WTC11 (cell line): Measurements from ENCODE around the gene EPHB3. TPM values are rescaled to one million over a fixed set of nuclear protein-coding genes. Genes with fewer than 3 reads are reported as not detected.

ENCODE experiments used
- ATAC-seq: fragments of 200-7000 bp; cut with Tn5 transposase; 2 replicates; pipeline ENCODE4 v1.10.0; 2021; ENCODE audit warnings: mild to moderate bottlenecking, moderate library complexity
- CTCF ChIA-PET: fragments of 300-600 bp; sonication (Branson Sonifier 250); formaldehyde crosslinking; loops from one replicate; lab custom pipeline; 2021; ENCODE audit warnings: antibody characterized with exemption; lab: Charles Lee
- POLR2A ChIA-PET: fragments of 350-600 bp; sonication (Branson Sonifier 250); formaldehyde crosslinking; loops from one replicate; lab custom pipeline; 2021; ENCODE audit warnings: antibody characterized with exemption; lab: Charles Lee
- DNase-seq: peaks from one replicate; pipeline ENCODE4 v3.0.0; 2021; ENCODE audit warnings: low spot score
- H3K27ac Mint-ChIP-seq: 2 replicates; pipeline ENCODE4 v1.8.0; 2021; ENCODE audit warnings: mixed read lengths
- H3K27me3 Mint-ChIP-seq: 2 replicates; pipeline ENCODE4 v1.8.0; 2021; ENCODE audit warnings: low read depth, mild to moderate bottlenecking, moderate library complexity, mixed read lengths
- H3K36me3 Mint-ChIP-seq: 2 replicates; pipeline ENCODE4 v1.8.0; 2021; ENCODE audit warnings: mixed read lengths
- H3K4me1 Mint-ChIP-seq: 2 replicates; pipeline ENCODE4 v1.8.0; 2022; ENCODE audit warnings: mixed read lengths
- H3K4me3 Mint-ChIP-seq: 2 replicates; pipeline ENCODE4 v1.8.0; 2021; ENCODE audit warnings: mild to moderate bottlenecking, moderate library complexity, mixed read lengths
- H3K9me3 Mint-ChIP-seq: 2 replicates; pipeline ENCODE4 v1.8.0; 2021; ENCODE audit warnings: mixed read lengths
- EMX1 ChIP-seq: fragments of 250-450 bp; sonication (Bioruptor Pico); IDR thresholded peaks from 2 replicates; pipeline ENCODE4 v1.8.0; 2021; ENCODE audit warnings: mild to moderate bottlenecking
- ETV6 ChIP-seq: sonication (generic); formaldehyde crosslinking; IDR thresholded peaks from 2 replicates; pipeline ENCODE4 v1.8.1; 2022; ENCODE audit warnings: mild to moderate bottlenecking, missing genetic modification reagents
- FOXK1 ChIP-seq: sonication (generic); formaldehyde crosslinking; IDR thresholded peaks from 2 replicates; pipeline ENCODE4 v1.8.0; 2022; ENCODE audit warnings: mild to moderate bottlenecking, moderate library complexity, missing genetic modification reagents
- NFE2L1 ChIP-seq: sonication (generic); formaldehyde crosslinking; IDR thresholded peaks from 2 replicates; pipeline ENCODE4 v1.8.1; 2023; ENCODE audit warnings: missing genetic modification reagents
- NR2C2 ChIP-seq: sonication (generic); formaldehyde crosslinking; IDR thresholded peaks from 2 replicates; pipeline ENCODE4 v1.8.0; 2022; ENCODE audit warnings: mild to moderate bottlenecking, missing genetic modification reagents
- RELA ChIP-seq: sonication (generic); formaldehyde crosslinking; IDR thresholded peaks from 2 replicates; pipeline ENCODE4 v1.8.1; 2022; ENCODE audit warnings: missing genetic modification reagents, mild to moderate bottlenecking, borderline replicate concordance
- SP1 ChIP-seq: sonication (generic); formaldehyde crosslinking; conservative IDR thresholded peaks from 2 replicates; pipeline ENCODE4 v1.8.1; 2022; ENCODE audit warnings: missing genetic modification reagents
- STAT6 ChIP-seq: sonication (generic); formaldehyde crosslinking; conservative IDR thresholded peaks from 2 replicates; pipeline ENCODE4 v1.8.1; 2023; ENCODE audit warnings: mild to moderate bottlenecking, low read depth, missing genetic modification reagents, moderate library complexity
- TCF7 ChIP-seq: sonication (generic); formaldehyde crosslinking; IDR thresholded peaks from 2 replicates; pipeline ENCODE4 v1.8.0; 2022; ENCODE audit warnings: mild to moderate bottlenecking, low read depth, missing genetic modification reagents, moderate library complexity
- ZMAT4 ChIP-seq: fragments of 250-450 bp; sonication (Bioruptor Pico); IDR thresholded peaks from 2 replicates; pipeline ENCODE4 v1.9.0; 2021; ENCODE audit warnings: mild to moderate bottlenecking
- ZNF138 ChIP-seq: sonication (generic); formaldehyde crosslinking; conservative IDR thresholded peaks from 2 replicates; pipeline ENCODE4 v1.8.1; 2022; ENCODE audit warnings: mild to moderate bottlenecking, moderate library complexity, missing genetic modification reagents
- ZNF396 ChIP-seq: fragments of 250-450 bp; sonication (Bioruptor Pico); IDR thresholded peaks from 2 replicates; pipeline ENCODE4 v1.8.0; 2021; ENCODE audit warnings: mild to moderate bottlenecking, moderate library complexity, borderline replicate concordance
- ZNF423 ChIP-seq: fragments of 250-450 bp; sonication (Bioruptor Pico); IDR thresholded peaks from 2 replicates; pipeline ENCODE4 v2.1.2; 2022; ENCODE audit warnings: mild to moderate bottlenecking, moderate library complexity
- total RNA-seq: library from RNA; stranded (reverse); gene quantifications from 3 replicates; pipeline ENCODE4 v1.2.3, GENCODE V29; 2021
- TF ChIP-seq, protein P1 (sequence below): sonication (generic); formaldehyde crosslinking; IDR thresholded peaks from 2 replicates; pipeline ENCODE4 v1.8.0; 2022; ENCODE audit warnings: mild to moderate bottlenecking, missing genetic modification reagents
- TF ChIP-seq, protein P2 (sequence below): sonication (generic); formaldehyde crosslinking; IDR thresholded peaks from 2 replicates; pipeline ENCODE4 v1.8.1; 2023; ENCODE audit warnings: mild to moderate bottlenecking, missing genetic modification reagents
- TF ChIP-seq, protein P3 (sequence below): fragments of 250-450 bp; sonication (Bioruptor Pico); IDR thresholded peaks from 2 replicates; pipeline ENCODE4 v1.8.0; 2021; ENCODE audit warnings: mild to moderate bottlenecking
- TF ChIP-seq, protein P4 (sequence below): sonication (generic); formaldehyde crosslinking; IDR thresholded peaks from 2 replicates; pipeline ENCODE4 v1.8.1; 2023; ENCODE audit warnings: mild to moderate bottlenecking, missing genetic modification reagents
- TF ChIP-seq, protein P5 (sequence below): fragments of 250-450 bp; sonication (Bioruptor Pico); IDR thresholded peaks from 2 replicates; pipeline ENCODE4 v1.9.0; 2021; ENCODE audit warnings: moderate library complexity, mild to moderate bottlenecking, inconsistent platforms, borderline replicate concordance
- TF ChIP-seq, protein P6 (sequence below): sonication (generic); formaldehyde crosslinking; IDR thresholded peaks from 2 replicates; pipeline ENCODE4 v1.8.0; 2023; ENCODE audit warnings: missing genetic modification reagents, mild to moderate bottlenecking, borderline replicate concordance
- TF ChIP-seq, protein P7 (sequence below): sonication (generic); formaldehyde crosslinking; IDR thresholded peaks from 2 replicates; pipeline ENCODE4 v1.8.1; 2023; ENCODE audit warnings: mild to moderate bottlenecking, missing genetic modification reagents, moderate library complexity

Gene EPHB3
- total RNA-seq, 1 experiment from 2014 or later, result 11.4 TPM

DNA sequence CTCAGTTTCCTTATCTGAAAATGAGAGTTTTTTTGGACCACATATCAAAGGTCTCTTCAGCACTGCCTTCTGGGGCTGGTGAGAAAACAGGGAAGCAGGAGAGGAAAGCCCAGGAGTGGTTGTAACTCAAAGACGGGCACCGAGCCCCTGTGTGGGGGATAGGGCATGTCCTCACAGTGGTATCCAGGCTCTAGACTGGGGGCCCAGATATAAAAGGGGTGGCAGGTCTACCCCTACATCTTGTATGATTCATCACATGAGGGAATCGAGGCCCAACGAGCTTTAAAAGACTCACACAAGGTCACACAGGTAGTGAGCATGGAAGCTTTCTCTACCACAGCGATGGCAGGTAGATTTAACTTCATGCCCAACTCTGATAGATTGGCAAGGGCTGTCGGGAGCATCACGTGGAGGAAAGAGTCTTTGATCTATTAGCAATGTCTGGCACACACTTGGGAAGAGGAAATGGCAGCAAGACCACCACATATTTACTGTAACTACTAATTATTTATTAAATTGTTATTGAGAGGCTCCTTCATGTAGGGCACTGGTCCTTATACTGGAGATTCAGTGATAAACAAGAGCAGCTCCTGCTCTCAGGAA lies 4.1 kb upstream of the EPHB3 start (continued):
- TF ChIP-seq, protein P1, sequence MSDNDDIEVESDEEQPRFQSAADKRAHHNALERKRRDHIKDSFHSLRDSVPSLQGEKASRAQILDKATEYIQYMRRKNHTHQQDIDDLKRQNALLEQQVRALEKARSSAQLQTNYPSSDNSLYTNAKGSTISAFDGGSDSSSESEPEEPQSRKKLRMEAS (CRISPR knock-in tag), result no peak
- TF ChIP-seq, protein P2, sequence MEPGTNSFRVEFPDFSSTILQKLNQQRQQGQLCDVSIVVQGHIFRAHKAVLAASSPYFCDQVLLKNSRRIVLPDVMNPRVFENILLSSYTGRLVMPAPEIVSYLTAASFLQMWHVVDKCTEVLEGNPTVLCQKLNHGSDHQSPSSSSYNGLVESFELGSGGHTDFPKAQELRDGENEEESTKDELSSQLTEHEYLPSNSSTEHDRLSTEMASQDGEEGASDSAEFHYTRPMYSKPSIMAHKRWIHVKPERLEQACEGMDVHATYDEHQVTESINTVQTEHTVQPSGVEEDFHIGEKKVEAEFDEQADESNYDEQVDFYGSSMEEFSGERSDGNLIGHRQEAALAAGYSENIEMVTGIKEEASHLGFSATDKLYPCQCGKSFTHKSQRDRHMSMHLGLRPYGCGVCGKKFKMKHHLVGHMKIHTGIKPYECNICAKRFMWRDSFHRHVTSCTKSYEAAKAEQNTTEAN (CRISPR knock-in tag), result no peak
- no peak for TF ChIP-seq ZNF396 (CRISPR knock-in tag)
- no peak for TF ChIP-seq TCF7 (CRISPR knock-in tag)
- TF ChIP-seq ZNF423, result no peak

DNA sequence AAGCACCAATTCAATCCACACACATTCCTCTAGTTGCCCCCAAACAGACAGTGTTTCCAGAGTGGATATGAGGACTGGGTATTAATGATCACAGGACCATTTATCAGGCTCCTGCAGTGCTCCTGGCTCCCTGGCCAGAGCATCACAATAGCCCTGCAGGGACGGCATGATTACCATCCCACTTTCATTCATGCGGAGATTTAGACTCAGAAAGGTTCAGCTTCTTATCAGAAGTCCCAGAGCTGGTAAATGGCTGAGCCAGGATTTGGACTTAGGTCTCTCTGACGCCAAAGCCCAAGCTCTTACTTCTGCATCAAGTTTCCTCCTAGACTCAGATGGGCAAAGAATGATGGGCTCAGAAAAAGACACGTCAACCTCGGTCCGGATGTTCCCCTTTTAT lies 2.9 kb upstream of the EPHB3 start:
- Mint-ChIP-seq H3K27ac (no peak overlapping the region), H3K4me1 (peaks cover 39% of the 10 kb centered on the region), H3K9me3 (no peaks in the 10 kb centered on the region), H3K4me3 (no peak overlapping the region), H3K36me3 (no peaks in the 10 kb centered on the region), H3K27me3 (peaks cover 61% of the 10 kb centered on the region)
- no peak for DNase-seq
- CTCF ChIA-PET, result interaction anchor here (0.6 to 1.4 kb wide), 3 partner anchors 47 to 187 kb away, joined by 3 to 11 read pairs (median 3); no protein-coding TSS in a partner anchor
- no peak for ATAC-seq
- POLR2A ChIA-PET, result no interaction called here
- TF ChIP-seq ETV6 (CRISPR knock-in tag) (0 out of 2 replicates have a peak, but pooled peaks have one; percentile 70), ZMAT4 (CRISPR knock-in tag) (no peak), STAT6 (CRISPR knock-in tag) (no peak), NR2C2 (CRISPR knock-in tag) (no peak), SP1 (CRISPR knock-in tag) (no peak), FOXK1 (CRISPR knock-in tag) (no peak), NFE2L1 (CRISPR knock-in tag) (no peak), EMX1 (CRISPR knock-in tag) (no peak), RELA (CRISPR knock-in tag) (no peak), ZNF138 (CRISPR knock-in tag) (no peak), ZNF423 (peak; percentile 93)
- TF ChIP-seq, protein P3, sequence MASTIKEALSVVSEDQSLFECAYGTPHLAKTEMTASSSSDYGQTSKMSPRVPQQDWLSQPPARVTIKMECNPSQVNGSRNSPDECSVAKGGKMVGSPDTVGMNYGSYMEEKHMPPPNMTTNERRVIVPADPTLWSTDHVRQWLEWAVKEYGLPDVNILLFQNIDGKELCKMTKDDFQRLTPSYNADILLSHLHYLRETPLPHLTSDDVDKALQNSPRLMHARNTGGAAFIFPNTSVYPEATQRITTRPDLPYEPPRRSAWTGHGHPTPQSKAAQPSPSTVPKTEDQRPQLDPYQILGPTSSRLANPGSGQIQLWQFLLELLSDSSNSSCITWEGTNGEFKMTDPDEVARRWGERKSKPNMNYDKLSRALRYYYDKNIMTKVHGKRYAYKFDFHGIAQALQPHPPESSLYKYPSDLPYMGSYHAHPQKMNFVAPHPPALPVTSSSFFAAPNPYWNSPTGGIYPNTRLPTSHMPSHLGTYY (CRISPR knock-in tag), result no peak
- TF ChIP-seq, protein P4, sequence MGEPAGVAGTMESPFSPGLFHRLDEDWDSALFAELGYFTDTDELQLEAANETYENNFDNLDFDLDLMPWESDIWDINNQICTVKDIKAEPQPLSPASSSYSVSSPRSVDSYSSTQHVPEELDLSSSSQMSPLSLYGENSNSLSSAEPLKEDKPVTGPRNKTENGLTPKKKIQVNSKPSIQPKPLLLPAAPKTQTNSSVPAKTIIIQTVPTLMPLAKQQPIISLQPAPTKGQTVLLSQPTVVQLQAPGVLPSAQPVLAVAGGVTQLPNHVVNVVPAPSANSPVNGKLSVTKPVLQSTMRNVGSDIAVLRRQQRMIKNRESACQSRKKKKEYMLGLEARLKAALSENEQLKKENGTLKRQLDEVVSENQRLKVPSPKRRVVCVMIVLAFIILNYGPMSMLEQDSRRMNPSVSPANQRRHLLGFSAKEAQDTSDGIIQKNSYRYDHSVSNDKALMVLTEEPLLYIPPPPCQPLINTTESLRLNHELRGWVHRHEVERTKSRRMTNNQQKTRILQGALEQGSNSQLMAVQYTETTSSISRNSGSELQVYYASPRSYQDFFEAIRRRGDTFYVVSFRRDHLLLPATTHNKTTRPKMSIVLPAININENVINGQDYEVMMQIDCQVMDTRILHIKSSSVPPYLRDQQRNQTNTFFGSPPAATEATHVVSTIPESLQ, result no peak
- TF ChIP-seq, protein P5, sequence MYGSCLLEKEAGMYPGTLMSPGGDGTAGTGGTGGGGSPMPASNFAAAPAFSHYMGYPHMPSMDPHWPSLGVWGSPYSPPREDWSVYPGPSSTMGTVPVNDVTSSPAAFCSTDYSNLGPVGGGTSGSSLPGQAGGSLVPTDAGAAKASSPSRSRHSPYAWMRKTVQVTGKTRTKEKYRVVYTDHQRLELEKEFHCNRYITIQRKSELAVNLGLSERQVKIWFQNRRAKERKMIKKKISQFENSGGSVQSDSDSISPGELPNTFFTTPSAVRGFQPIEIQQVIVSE (CRISPR knock-in tag), result no peak
- TF ChIP-seq, protein P6, sequence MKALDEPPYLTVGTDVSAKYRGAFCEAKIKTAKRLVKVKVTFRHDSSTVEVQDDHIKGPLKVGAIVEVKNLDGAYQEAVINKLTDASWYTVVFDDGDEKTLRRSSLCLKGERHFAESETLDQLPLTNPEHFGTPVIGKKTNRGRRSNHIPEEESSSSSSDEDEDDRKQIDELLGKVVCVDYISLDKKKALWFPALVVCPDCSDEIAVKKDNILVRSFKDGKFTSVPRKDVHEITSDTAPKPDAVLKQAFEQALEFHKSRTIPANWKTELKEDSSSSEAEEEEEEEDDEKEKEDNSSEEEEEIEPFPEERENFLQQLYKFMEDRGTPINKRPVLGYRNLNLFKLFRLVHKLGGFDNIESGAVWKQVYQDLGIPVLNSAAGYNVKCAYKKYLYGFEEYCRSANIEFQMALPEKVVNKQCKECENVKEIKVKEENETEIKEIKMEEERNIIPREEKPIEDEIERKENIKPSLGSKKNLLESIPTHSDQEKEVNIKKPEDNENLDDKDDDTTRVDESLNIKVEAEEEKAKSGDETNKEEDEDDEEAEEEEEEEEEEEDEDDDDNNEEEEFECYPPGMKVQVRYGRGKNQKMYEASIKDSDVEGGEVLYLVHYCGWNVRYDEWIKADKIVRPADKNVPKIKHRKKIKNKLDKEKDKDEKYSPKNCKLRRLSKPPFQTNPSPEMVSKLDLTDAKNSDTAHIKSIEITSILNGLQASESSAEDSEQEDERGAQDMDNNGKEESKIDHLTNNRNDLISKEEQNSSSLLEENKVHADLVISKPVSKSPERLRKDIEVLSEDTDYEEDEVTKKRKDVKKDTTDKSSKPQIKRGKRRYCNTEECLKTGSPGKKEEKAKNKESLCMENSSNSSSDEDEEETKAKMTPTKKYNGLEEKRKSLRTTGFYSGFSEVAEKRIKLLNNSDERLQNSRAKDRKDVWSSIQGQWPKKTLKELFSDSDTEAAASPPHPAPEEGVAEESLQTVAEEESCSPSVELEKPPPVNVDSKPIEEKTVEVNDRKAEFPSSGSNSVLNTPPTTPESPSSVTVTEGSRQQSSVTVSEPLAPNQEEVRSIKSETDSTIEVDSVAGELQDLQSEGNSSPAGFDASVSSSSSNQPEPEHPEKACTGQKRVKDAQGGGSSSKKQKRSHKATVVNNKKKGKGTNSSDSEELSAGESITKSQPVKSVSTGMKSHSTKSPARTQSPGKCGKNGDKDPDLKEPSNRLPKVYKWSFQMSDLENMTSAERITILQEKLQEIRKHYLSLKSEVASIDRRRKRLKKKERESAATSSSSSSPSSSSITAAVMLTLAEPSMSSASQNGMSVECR (CRISPR knock-in tag), result no peak
- TF ChIP-seq, protein P7, sequence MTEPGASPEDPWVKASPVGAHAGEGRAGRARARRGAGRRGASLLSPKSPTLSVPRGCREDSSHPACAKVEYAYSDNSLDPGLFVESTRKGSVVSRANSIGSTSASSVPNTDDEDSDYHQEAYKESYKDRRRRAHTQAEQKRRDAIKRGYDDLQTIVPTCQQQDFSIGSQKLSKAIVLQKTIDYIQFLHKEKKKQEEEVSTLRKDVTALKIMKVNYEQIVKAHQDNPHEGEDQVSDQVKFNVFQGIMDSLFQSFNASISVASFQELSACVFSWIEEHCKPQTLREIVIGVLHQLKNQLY, result no peak
